ENCODE data around the gene PAK4.

The PAK4 gene

DNA sequence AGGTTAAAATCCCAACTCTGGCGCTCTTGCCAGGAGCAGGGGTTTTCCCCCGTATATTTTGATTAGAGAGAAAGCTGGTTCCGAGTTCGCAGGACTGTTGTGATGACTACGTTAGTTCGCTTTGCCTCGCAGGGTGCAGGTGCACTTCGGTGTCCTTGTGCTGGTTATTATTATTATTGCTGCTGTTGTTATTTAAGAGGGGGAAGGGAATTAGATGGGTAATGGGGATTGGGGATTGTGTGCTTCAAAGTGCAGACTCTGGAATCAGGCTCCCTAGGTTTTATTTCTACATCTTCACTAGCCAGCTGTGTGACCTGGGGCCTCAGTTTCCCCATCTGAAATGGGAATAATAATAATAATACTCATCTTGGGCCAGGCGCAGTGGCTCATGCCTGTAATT, 26.2 kb upstream of the PAK4 start:
- in situ Hi-C loops (cut with MboI; ENCODE audit: low sequenced_read_pairs), result no loop called here

DNA sequence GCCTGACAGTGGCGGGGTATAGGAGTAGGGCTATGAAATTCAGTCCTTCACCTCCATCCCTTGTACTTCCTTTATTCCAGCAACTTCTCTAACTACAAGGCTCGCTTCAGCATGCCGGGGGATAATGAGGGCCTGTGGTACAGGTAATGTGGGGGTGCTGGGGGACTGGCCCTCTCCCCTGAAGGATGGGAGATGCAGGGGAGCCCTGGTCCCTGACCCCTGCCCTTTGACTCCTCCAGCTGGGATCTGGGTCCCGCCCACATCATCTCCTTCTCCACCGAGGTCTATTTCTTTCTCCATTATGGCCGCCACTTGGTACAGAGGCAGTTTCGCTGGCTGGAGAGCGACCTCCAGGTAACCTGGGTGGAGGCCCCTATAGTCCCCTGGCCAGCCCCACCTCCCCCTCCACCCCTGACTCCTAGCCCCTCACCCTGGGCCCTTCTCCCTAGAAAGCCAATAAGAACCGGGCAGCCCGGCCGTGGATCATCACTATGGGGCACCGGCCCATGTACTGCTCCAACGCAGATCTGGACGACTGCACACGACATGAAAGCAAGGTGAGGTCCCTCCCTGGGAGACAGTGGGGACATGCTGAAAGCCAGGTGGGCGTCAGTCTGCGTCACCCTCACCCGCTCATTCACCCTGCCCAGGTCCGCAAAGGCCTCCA, 25.0 kb upstream of the PAK4 start:
- in situ Hi-C loops (cut with MboI; ENCODE audit: low sequenced_read_pairs), result loop anchor here (25.0 kb wide), 1 partner anchor 437 kb away; the partner anchor contains the start of genes EID2 and EID2B

GRCh38 chr19:39103151-39103550, 22.4 kb upstream of the PAK4 start:
- in situ Hi-C loops (cut with MboI; ENCODE audit: low sequenced_read_pairs), result loop anchor here (25.0 kb wide), 1 partner anchor 434 kb away; the partner anchor contains the start of genes EID2 and EID2B

GRCh38 chr19:39104186-39104596, 21.4 kb upstream of the PAK4 start:
- in situ Hi-C loops (cut with MboI; ENCODE audit: low sequenced_read_pairs), result loop anchor here (25.0 kb wide), 1 partner anchor 433 kb away; the partner anchor contains the start of genes EID2 and EID2B

DNA sequence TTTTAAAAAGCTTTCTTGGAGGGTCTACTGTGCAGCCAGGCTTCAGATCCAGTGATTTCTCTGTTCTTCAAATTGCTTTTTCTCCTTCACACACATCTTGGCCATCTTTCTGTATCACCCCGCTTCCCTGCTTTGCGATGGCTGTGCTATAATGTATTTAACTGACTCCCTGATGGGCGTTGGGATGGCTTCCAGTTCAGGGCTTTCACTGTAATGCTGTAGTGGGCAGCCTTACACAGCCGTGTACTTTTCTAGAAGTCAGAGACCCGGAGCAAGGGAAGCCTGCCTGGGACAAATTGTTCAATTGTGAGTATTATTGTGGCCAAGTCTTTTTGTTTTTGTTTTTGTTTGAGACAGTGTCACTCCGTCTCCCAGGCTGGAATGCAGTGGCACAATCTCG, 19.4 kb upstream of the PAK4 start:
- in situ Hi-C loops (cut with MboI; ENCODE audit: low sequenced_read_pairs), result loop anchor here (25.0 kb wide), 1 partner anchor 431 kb away; the partner anchor contains the start of genes EID2 and EID2B

GRCh38 chr19:39109641-39110040, 15.9 kb upstream of the PAK4 start:
- in situ Hi-C loops (cut with MboI; ENCODE audit: low sequenced_read_pairs), result loop anchor here (25.0 kb wide), 1 partner anchor 428 kb away; the partner anchor contains the start of genes EID2 and EID2B

GRCh38 chr19:39110263-39110967, 15.2 kb upstream of the PAK4 start:
- in situ Hi-C loops (cut with MboI; ENCODE audit: low sequenced_read_pairs), result loop anchor here (25.0 kb wide), 1 partner anchor 427 kb away; the partner anchor contains the start of genes EID2 and EID2B

GRCh38 chr19:39111593-39112199, 13.9 kb upstream of the PAK4 start:
- in situ Hi-C loops (cut with MboI; ENCODE audit: low sequenced_read_pairs), result loop anchor here (25.0 kb wide), 1 partner anchor 426 kb away; the partner anchor contains the start of genes EID2 and EID2B

- in situ Hi-C loops (cut with MboI; ENCODE audit: low sequenced_read_pairs), result loop anchor here (25.0 kb wide), 1 partner anchor 425 kb away; the partner anchor contains the start of genes EID2 and EID2B
Observed at GRCh38 chr19:39112338-39112890, 13.2 kb upstream of the PAK4 start.

GRCh38 chr19:39113199-39113598, 12.4 kb upstream of the PAK4 start:
- in situ Hi-C loops (cut with MboI; ENCODE audit: low sequenced_read_pairs), result loop anchor here (25.0 kb wide), 1 partner anchor 424 kb away; the partner anchor contains the start of genes EID2 and EID2B

DNA sequence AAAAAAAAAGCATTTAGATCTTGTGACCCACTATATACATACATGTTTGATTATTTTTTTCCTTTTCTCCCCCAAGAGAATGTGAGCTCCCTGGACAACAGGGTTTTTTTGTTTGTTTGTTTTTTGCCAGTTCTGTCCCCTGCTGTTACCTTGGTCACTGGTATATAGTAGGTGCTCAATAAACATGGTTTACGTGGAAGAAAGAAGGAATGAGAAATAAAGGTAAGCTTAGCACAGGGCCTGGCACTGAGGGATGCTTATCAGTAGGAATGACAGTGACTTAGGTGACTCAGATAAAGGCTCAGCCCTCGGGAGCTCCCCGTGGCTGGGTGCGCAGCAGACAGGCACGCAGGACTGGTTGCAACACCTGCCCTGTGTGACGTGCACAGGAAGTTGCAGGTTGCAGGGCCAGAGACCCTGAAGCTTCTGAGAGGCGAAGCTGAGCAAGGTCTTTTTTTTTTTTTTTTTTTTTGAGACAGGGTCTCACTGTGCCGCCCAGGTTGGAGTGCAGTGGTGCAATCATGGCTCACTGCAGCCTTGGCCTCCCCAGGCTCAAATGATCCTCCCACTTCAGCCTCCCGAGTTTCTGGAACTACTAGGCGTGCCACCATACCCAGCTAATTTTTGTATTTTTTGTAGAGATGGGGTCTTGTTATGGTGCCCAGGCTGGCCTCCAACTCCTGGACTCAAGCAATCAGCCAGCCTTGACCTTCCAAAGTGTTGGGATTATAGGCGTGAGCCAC, 10.3 kb upstream of the PAK4 start:
- in situ Hi-C loops (cut with MboI; ENCODE audit: low sequenced_read_pairs), result loop anchor here (25.0 kb wide), 1 partner anchor 422 kb away; the partner anchor contains the start of genes EID2 and EID2B

- in situ Hi-C loops (cut with MboI; ENCODE audit: low sequenced_read_pairs), result loop anchor here (25.0 kb wide), 1 partner anchor 420 kb away; the partner anchor contains the start of genes EID2 and EID2B
Observed at GRCh38 chr19:39117023-39117422, 8.6 kb upstream of the PAK4 start.

- in situ Hi-C loops (cut with MboI; ENCODE audit: low sequenced_read_pairs), result loop anchor here (5.0 to 25.0 kb wide), 2 partner anchors 212 to 417 kb away; partner anchors contain the start of genes EID2 and EID2B
Observed at GRCh38 chr19:39119830-39120229, 5.8 kb upstream of the PAK4 start.

GRCh38 chr19:39122934-39123731, 2.5 kb upstream of the PAK4 start:
- in situ Hi-C loops (cut with MboI; ENCODE audit: low sequenced_read_pairs), result loop anchor here (5.0 to 25.0 kb wide), 2 partner anchors 209 to 414 kb away; partner anchors contain the start of genes EID2 and EID2B

- in situ Hi-C loops (cut with MboI; ENCODE audit: low sequenced_read_pairs), result loop anchor here (5.0 to 25.0 kb wide), 2 partner anchors 208 to 413 kb away; partner anchors contain the start of genes EID2 and EID2B
Observed at GRCh38 chr19:39124136-39124764, 1.3 kb upstream of the PAK4 start.

DNA sequence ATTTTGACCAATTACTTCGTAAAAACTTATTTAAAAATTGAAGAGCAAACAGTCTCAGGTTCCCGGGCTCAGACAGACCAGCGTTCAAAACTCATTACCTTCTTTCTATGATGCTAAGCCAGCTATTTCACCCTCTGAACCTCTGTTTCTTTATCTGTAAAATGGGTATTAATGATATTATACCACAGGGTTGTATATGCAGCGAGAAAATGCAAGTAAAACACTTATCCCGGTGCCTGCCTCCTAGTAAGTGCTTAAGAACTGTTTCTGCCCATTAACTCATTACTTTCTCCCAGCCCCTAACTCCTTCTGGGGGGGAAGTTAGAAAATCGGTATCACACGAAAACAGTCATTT, 410 bp upstream of the PAK4 start:
- in situ Hi-C loops (cut with MboI; ENCODE audit: low sequenced_read_pairs), result no loop called here

- in situ Hi-C loops (cut with MboI; ENCODE audit: low sequenced_read_pairs), result no loop called here
Observed at GRCh38 chr19:39126312-39127187, 964 bp downstream of the PAK4 start.
